HG03196 (cell line): ENCODE results near the gene ITGB1BP2.
"Not testable (repeated sequence)": the region's sequence is repeated elsewhere in the genome, so short reads cannot be mapped to it uniquely, and the experiment has no call there.

Experiments used
- ATAC-seq: cut with Tn5 transposase; IDR thresholded peaks from one replicate; pipeline ENCODE4 v1.9.1; 2021; ENCODE audit not compliant: unreplicated experiment

ITGB1BP2 gene

GRCh38 chrX:71301195-71301924 lies at the start of gene ITGB1BP2:
ITGB1BP2 (plus strand) TSS chrX:71301750; CDS start chrX:71301807, 57 bp downstream.
- ATAC-seq: no peak

DNA sequence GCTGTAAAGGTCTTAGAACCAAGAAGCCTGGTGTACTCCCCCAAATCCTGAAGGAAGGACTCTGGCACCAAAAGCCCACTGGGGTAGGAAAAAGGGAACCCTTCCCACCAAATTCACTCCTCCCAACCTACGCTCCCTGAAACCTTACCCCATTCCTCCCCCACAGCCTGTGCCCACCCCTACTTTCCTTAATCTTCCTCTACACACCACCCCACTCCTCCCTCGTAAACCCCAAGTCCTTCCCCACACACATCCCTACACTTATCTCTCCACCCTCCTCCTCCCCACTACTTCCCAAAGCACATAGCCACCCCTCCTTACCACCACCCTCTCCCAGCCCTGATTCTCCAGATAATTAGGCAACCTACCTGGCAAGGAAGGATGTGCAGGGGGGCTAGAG lies 49.3 kb upstream of the ITGB1BP2 start:
- no peak for ATAC-seq

DNA sequence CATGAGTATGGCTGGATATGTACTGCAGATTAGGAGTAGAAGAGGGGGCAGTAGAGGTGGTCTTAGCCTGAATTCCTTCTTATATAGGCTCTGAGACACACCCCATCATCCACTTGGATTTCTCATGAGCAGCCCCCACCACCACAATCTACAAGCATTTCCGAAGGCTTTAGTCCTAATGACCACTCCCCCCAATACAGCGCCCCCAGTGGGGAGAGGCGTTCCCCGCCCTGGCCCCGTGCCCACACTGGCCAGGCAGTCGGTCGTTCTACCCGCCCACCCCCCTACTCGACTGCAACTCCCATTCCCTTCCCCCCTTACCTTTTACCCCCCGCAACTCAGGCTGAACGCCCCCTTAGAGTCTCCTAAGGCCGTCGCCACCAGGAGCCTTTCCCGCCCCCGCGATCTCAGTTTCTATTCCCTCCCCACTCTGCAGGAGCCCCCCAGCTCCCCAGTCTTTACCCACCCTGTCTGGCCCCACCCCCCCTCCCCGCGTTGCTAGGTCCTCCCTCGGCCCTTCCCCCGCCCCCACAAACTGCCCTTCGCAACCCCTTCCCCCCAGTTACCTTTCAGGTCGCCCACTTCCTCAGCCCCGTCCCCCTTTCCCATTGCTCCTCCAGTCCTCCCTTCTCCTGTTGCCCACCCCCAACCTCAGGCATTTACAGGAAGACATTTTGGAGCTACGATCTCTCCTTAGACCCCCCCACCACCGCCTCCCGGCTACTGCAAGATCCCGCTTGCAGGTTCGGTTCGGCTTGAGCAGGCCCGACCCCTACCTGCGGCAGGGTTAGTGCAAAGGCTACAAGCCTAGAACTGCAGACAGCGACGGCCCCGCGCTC lies 48.1 kb upstream of the ITGB1BP2 start:
- no peak for ATAC-seq

DNA sequence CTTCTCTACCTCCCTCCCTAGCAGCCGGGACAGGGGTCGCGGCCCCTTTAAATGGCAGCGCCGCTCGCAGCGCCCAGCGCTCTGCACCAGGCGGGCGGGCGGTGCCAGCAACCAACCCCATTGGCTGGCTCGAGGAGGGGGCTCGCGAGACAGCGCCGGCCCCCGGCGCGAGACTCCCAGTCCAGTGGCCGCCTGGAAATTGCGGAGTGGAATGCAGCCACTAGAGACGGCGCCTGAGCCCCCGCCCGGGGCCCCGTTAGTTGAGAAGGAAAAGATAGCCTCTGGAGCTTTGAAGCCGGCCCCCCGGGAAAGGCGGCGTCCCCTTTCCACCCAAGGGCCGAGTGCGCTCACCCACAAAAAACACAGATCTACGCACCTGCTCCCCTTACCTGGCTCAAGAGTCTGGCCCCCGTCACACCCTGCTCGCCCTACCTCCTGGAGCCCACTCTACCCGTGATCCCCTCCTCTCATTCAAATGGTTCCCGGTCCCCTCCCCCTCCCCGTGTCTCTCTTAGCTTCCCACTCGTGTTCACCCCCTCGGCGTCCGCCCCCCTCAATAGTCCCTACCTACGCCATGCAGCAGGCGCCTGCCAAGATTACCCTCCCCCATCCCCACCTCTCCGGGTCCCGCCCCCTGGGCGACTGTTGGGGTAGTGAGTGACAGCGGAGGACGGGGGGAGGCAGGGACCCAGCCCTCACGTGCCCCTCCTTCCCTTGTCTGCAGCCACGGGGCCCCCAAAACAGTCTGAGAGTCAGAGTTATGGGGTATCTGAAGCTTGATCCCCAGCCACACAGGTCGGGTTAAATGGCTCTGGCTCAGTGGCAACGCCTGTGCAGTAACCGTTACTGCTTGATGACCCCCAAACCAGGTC lies 47.2 kb upstream of the ITGB1BP2 start, which contains the start of gene ZMYM3:
ZMYM3 (minus strand) TSS at position 49 of the 872 bp plus-strand sequence. CDS start 885 bp downstream, outside the sequence.
- ATAC-seq: peak; percentile 69

DNA sequence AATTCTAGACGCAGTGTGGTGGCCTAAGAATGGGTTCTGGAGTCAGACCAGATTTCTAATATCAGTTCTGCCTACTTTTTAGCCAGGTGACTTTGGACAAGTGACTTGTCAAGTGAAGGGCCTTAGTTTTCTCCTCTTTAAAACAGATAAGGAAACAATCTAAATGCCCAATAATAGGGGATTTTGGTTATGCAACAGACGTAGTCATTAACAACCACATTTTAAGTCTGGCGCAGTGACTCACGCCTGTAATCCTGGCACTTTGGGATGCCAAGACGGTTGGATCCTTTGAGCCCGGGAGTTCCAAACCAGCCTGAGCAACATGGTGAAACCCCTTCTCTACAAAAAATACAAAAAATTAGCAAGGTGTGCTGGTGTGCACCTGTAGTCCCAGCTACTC lies 45.5 kb upstream of the ITGB1BP2 start:
- no peak for ATAC-seq

- ATAC-seq: no peak
Observed at GRCh38 chrX:71256856-71257255, 44.7 kb upstream of the ITGB1BP2 start.

- not testable (repeated sequence) for ATAC-seq
Observed at GRCh38 chrX:71268624-71269023, 32.9 kb upstream of the ITGB1BP2 start.

GRCh38 chrX:71269801-71270395 lies 31.7 kb upstream of the ITGB1BP2 start:
- no peak for ATAC-seq

GRCh38 chrX:71272313-71272712 lies 29.2 kb upstream of the ITGB1BP2 start:
- not testable (repeated sequence) for ATAC-seq

- not testable (repeated sequence) for ATAC-seq
Observed at GRCh38 chrX:71281300-71281699, 20.2 kb upstream of the ITGB1BP2 start.

DNA sequence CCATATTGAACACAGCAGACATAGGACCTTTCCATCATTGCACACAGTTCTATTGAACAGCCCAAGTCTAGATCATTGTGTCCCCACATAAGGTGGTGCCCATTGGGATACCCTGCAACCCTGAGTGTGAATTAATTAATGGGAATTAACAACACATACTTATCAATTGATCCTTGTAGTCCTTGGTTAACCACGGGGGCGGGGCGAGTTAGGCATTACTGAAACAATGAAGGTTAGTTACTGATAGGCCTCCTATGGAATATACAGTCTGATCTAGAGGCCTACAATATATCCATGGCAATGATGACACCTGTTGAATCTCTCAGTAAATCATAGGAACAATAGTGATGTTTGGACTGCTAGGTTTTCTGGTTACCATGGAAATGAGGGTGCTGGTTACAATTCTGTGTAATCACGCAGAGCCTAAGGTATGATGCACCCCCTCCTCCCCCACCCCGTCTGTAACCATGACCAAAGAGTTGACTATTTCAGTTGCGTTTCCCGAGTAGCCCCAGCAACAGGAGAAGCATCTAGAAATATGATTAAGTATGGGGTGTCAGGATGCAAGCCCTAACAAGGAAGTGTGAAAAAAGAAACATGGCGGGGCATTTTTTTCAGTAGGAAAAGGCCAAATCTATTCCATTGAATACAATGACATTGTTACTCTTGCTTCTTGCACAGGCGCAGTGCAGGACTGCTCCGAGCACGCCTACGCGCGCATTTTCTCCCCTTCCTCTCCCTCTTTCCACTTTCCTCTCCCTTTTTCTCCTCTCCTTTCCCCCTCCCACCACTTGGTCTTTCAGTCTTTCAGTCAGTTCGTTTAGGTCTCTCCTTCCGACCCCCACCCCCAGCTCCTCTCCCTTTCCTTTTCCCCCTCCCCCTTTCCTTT lies 18.8 kb upstream of the ITGB1BP2 start:
- ATAC-seq: peak; percentile 22

GRCh38 chrX:71283403-71284143 lies 18.0 kb upstream of the ITGB1BP2 start, which contains the start of gene NONO:
NONO (plus strand) TSS chrX:71283635; CDS start chrX:71290638, 7,003 bp downstream.
- peak; percentile 89 for ATAC-seq

DNA sequence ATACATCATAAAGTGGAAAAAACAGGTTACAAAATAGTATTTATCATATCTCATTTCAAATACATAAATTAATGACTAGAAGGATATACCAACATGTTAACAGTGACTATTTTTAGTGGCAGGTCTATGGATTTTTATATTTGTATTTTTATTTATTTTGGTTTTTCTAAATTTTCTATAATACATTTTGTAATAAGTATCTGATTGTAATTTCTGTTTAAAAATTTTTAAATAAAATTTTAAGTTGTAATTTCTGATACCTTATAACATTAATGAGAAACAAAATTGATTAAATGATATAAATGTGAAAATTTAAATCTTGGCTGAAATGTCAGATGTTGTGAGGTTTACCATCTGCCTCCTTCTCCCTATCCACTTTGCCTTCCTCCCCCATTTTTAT lies 15.6 kb upstream of the ITGB1BP2 start:
- ATAC-seq: no peak

GRCh38 chrX:71291381-71291780 lies 10.2 kb upstream of the ITGB1BP2 start:
- ATAC-seq: no peak

DNA sequence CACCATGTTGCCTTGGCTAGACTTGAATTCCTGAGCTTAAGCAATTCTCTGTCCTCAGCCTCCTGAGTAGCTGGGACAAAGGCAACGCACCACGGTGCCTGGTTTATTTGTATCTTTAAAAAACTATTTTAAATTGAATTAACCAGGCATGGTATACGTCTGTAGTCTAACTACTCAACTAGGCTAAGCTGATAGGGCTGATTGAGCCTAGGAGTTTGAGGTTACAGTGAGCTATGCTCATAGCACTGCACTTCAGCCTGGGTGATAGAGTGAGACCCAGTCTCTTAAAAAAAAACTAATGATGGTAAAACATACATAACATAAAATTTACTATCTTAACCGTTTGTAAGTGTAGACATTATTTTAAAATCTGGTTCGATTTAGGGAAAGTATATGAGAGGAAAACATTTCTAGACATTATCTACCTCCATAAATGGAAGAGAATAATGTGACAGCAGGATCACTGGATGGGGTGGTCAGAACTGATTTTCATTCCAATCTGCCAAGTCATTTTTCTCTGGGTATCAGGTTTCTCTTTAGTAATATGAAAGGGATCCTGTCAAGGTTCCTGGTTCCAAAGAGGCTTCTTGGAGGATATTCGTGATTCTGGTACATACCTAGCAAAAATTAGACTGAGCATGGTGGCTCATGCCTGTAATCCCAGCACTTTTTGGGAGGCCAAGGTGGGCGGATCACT lies 8.7 kb upstream of the ITGB1BP2 start:
- no peak for ATAC-seq

DNA sequence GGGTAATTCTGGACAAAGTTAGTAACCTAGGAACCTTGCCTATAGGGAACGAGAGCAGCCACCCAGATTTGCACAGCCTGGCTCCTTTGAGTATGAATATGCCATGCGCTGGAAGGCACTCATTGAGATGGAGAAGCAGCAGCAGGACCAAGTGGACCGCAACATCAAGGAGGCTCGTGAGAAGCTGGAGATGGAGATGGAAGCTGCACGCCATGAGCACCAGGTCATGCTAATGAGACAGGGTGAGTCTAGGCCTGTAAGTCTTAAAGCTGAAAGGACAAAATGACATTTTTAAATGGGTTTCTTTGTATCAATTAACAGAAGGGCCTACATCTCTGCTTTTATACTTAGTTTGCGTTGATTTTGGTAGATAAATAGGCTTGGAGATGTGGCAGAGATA lies 4.7 kb upstream of the ITGB1BP2 start:
- ATAC-seq: no peak

GRCh38 chrX:71298119-71298518 lies 3.4 kb upstream of the ITGB1BP2 start:
- no peak for ATAC-seq

- not testable (repeated sequence) for ATAC-seq
Observed at GRCh38 chrX:71300064-71300463, 1.5 kb upstream of the ITGB1BP2 start.
